ENCODE data around the gene INO80.
A peak's percentile ranks its signal among the peaks of the same experiment; 100 is the strongest.

INO80 gene

DNA sequence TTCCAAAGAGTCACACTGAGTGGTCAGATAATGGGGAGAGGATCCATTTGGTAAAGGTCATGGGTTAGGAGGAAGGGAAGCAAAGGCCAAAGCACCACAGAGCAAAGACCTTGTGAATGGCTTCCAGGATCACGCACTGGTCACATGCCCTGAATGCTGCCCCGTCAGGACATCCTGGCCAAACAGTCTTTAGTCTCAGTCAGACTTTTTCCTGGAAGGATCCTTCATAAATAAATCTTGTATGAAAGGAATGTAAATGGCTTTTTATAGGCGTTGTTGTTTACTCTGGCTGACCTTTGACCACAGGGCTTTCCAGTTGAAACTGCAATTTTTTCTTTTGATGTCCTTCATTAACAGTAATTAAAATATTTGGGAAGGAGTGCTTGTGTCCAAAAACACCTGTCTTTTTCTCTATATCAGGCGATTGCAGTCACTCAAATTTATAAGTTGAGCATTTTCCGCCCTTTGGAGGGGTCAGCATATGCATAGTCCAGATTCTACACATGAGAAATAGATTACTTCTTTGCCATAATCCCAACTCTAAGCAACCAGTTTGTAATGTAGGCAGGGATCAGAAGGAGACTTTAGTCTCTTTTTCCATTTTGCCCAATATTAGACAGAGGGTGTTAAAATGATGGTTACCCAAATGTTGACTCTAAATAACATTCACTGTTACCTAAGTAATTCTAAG is 114.4 kb downstream of the INO80 start:
- no peak for DNase-seq (ENCODE audit: low spot score)

DNA sequence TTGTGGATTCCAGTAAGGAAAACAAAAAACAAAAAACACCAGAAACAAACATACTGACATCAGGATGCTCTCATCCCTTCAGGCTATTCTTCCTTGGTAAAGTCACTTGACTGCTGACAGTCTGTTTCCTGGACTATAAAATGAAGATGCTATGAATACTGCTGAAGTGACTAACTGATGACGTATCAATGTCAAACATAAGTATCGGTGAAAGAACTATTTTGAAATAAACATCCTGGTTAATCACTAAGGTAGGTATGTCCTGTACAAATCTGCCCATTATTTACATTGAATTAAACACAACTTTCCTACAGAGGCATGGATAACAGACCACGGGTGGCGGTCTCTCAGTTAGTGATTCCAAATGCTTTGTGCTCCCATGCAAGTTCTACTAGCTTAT is 116.9 kb downstream of the INO80 start:
- DNase-seq (ENCODE audit: low spot score): peak; percentile 63

DNA sequence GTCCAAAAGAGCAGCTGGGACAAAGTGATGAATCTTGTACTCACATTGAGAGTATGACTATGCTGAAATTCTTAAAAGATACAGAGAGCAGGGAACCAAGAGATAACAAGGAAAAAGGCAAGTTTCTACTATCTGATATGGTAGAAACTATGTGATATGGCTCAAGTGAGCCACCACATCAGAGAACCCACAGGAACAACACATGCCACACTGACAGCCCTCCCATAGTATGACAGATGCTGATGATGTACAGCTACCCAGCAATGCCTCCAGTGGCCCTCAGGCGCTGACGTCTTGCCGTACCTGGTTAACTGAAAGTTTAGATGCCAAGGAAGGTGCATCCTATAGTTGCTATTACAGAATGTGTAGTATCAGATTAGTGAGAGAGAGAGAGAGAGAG is 120.4 kb downstream of the INO80 start:
- no peak for DNase-seq (ENCODE audit: low spot score)

DNA sequence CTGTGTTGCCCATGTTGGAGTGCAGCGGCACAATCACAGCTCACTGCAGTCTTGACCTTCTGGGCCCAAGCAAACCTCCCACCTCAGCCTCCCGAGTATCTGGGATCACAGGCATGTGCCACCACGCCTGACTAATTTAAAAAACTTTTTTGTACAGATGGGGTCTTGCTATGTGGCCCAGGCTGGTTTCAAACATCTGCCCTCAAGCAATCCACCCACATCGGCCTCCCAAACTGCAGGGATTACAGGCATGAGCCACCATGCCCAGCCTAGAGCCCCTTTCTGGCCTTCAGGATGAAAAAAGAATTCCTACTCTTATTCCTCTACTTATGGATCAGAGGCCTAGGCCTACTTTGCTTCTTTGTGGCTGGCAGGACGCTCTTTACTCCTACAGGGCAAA is 123.3 kb downstream of the INO80 start:
- no peak for DNase-seq (ENCODE audit: low spot score)

DNA sequence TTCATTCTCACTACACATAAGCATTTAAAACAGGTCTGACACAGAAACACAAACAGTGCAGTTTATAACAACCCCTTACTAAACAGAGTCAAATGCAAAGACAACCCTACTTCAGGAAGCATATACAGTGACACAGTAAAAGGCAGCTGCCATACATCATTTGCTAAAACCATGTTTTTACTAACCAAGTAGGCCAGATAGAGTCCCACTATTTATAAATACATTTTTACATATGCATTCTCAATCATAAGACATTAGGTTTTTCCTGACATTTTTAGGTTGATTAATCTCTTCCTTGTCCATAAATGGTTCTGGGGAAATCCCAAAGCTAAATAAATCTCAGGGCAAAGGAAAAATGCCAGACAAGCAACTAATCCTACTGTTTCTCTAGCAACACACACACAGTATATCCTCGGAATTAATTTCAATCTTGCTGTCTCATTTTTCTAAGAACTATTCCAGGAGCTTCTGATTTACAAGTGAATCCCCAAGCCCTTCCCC is 123.8 kb downstream of the INO80 start:
- no peak for DNase-seq (ENCODE audit: low spot score)

DNA sequence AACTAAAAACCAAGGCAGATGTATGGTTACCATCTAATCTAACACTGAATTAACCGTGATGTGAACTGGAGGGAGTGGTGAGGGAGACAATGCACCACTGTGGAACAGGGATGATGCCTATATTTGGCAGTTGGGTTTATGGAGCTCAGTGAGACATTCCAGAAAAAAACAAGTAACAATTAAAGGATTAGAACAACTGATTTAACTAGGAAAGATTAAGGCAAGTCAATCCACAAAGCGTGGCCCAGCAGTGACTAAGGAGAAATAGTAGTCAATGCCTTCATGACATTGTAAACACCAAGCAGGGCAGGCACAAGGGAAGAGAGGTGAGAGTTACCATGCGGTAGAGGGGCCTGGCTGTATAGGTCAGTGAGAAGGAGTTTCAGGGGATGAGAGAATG is 124.7 kb downstream of the INO80 start:
- DNase-seq (ENCODE audit: low spot score): no peak

DNA sequence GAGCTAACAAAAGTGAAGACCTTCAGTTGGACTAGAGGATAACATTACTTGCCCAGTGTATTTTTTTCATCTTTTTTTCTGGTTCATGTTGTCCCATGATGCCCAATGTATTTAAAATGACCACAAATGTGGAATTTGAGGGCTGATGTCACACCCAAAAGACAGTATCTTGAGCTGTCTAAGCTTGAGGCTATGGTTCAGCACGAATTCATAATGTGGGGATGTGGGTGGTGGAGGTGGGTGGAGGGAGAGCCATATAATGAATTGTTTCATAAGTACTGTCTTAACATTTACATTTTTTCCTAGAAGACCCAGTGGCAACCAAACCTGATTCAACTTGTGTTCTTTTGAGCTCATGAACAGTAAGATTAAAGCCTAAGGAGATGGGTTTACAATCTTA is 125.3 kb downstream of the INO80 start:
- DNase-seq (ENCODE audit: low spot score): no peak

DNA sequence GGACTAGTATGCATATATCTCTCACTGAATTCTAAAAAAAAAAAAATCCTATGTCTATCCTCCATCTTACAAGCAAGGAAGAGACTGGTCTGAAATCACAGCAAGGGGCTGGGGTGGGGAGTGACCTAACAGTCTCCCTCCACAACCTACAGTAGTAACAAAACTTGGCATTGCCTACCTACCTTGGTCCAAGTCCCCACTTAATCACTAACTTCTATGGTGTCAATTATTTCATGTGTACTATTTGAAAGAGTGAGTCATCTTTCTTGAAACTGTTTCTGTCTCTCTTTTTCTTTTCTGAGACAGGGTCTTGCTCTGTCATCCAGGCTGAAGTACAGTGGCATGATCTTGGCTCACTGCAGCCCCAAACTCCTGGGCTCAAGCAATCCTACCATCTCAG is 126.0 kb downstream of the INO80 start:
- peak; percentile 29 for DNase-seq (ENCODE audit: low spot score)

DNA sequence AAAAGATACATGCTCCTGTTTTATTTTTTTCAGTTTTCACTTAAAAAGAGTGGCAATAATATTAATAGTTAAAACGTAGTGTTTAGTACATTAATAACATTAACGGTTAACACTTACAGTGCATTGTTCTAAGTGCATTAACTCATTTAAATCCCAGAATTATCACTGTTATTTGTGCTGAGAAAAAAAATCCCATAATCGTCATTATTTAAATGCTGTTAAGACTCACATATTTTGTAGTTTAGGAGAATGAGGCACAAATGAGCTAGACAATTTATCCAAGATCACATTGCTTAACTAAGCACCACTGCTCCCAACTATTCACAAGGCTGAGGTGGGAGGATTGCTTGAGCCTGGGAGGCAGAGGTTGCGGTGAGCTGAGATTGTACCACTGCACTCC is 127.9 kb downstream of the INO80 start:
- no peak for DNase-seq (ENCODE audit: low spot score)

DNA sequence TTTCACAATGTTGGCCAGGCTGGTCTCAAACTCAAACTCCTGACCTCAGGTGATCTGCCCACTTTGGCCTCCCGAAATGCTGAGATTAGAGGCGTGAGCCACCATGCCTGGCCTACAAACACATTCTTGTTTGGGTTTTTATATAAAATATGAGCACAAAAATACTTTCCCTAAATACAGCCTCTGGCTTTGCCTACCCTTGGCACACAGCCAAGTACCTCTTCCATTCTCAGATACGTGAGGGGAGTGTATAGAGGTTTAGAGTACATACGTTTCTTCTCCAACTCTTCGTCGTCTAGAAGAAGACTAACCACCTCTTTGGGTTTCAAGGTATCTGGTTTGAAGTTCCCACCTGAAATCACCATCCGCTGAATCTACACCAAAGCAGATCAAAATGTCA is 129.3 kb downstream of the INO80 start:
- no peak for DNase-seq (ENCODE audit: low spot score)

DNA sequence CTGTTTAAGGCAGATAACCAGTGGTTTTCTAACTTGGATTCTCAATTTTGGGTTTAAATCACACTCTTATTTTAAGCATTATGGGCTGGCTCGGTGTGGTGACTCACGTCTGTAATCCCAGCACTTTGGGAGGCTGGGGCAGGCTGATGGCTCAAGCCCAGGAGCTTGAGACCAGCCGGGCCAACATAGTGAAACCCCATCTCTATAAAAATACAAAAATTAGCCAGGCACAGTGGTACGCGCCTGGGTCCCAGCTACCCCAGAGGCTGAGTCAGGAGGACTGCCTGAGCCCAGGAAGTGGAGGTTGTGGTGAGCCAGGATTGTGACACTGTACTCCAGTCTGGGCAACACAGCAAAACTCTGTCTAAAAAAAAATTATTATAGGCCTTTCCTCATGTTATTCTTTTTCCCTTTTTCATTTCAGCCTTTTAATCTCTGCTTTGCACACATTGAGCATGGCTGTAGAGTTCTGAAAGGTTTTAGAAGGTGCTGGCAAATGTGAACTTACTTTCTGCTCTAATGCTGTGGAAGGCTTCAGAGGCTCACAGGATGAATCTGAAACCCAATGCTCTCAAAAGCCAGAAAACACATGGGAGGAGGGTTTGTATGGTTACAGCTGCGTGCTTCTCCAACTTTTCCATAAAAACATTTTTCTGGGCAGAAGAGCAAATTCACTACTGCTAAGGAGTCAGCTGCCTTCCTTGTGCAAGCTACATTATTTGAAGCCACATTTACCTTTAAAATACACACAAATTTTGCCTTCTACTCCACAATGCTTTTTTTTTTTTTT is 130.3 kb downstream of the INO80 start:
- DNase-seq (ENCODE audit: low spot score): no peak

DNA sequence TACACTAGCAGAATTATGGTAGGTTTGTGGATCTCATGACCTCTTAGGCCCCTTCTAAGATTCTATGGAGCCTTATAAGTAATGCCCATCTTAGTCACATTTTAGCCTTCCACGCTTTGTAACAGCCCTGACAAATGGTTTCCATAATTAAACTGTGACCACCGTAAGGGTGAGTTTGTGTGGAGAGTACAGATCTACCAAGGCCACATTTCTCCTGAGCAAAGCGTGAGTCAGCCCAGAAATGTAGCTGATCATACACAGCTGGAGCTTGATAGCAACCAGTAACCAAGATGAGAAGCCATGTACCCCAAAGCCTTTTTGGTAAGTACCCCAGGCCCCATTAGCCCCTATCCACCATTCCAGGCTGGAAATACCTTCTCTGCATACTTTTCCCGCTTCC is 131.1 kb downstream of the INO80 start:
- DNase-seq (ENCODE audit: low spot score): no peak

DNA sequence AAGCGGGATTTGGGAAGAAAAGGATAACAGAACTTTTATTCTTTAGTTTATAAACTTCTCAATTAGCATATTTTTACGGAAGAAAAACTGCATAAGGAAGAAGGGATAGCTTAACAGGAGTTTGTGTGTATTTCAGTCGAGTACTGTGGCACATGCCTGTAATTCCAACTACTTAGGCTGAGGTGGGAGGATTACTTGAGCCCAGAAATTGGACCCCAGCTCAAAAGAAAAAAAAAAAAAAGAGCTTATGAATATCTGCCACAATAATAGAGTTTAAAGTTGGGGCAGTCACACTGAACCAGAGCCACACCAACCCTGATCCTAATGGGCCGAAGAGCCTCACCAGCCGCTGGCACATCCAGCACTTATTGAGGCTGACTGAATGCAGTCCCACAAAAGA is 131.7 kb downstream of the INO80 start:
- no peak for DNase-seq (ENCODE audit: low spot score)

DNA sequence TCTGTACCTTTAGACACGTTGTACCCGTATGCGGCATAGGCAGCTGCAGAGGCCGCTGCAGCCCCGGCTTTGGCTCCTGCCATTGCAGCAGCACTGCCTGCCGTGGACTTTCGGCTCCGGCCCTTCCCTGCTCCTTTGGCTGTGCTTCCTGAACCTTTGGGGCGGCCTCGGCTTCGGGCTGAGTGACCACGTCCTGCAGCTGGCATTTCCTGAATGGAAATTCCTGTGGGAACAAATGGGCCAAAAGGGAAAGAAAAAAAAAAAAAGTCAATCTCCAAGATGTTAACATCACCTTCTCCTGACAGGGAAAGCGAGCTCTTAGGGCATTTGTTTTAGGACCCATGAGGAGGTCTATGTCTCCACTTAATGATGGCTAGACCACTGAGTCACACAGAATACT is 133.2 kb downstream of the INO80 start:
- no peak for DNase-seq (ENCODE audit: low spot score)

DNA sequence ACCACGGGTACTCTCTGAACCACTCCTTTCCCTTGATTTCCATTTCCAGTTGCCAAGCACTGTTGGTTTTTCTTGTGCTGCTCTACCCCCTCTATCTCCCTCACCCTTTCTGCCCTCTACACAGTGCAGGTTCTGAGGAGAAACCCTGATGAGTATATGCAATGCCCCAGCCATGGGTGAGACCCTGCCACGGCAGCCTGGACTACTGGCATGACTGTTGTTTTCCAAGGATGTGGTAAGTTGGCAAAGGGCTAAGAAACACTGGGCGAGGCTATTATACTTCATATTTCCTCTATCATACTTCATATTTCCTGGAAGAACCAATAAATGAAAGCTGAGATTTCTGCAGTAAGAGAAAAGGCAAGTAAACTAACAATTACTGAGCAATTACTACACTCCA is 134.9 kb downstream of the INO80 start:
- DNase-seq (ENCODE audit: low spot score): no peak

DNA sequence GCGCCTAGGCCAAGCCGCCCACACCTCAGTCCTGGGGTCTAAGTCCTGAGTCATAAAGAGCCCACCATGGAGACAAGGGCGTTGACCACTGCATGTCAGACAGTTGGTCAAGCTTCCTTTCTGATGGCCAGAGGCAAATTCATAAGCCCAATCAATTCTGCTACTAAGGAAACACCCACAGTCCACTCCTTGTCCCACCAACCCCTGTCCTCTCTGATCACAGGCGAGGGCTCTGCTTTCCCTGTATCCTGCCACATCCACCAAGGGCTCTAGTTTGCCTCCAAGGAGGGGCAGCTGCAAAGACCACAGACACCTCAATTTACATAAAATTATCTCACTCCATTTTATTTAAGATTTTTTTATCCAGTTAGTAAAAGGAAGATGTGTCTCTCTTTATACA is 137.5 kb downstream of the INO80 start:
- no peak for DNase-seq (ENCODE audit: low spot score)

DNA sequence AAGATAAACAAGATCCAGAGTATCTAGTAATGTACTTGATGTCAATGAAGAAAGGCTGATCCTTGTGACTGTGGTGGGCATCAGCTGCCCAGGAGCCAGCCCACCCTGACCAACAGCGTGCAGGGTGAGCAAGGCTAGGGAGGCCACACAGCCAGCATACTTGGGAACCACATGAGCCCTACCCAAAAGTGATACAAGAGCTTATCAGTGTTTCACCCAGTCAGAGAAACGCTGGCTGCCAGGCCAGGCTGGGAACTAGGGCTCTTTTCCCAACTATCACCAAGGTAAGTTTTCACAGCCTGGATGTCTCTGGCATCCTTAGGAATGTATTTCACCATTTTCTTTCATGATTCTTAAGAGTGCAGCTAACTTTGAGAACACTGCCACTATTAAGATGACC is 137.9 kb downstream of the INO80 start:
- no peak for DNase-seq (ENCODE audit: low spot score)

DNA sequence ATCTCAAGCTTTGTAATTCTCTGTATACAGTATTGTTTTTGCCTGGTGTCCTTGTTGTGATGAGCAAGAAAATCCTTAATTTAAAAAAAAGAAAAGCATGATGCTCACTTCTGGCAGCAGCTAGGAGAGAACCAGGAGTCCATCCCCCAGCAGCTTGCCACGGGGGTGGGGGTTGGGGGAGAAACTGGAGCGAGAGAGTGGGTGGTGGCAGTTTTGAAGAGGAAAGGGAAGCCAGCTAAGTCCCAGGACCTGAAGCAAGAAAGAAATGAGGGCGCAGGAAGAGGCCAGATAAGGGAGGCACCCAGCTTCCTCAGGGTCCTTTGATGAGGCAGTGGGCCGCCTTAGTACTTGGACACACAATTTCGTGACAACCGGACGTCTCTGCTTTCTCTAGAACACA is 139.3 kb downstream of the INO80 start:
- DNase-seq (ENCODE audit: low spot score): no peak

DNA sequence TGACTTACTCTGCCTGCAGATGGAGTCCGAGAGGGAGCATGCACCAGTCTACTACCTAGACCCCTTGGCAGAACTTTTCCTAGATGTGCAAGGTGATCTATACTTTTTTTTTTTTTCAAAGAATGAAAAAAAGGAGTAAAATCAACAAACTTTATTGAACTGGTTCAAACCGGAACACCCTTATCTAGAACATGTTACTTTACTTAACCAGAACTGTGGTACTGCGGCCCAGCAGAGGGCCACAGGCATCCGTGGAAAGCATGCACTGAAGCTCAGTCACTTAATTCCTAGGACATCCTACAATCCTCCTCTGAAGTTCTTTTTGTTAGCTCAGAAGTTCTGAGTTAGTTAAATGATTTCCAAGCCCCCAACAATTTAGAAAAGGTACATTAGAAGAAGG is 141.2 kb downstream of the INO80 start:
- DNase-seq (ENCODE audit: low spot score): no peak

DNA sequence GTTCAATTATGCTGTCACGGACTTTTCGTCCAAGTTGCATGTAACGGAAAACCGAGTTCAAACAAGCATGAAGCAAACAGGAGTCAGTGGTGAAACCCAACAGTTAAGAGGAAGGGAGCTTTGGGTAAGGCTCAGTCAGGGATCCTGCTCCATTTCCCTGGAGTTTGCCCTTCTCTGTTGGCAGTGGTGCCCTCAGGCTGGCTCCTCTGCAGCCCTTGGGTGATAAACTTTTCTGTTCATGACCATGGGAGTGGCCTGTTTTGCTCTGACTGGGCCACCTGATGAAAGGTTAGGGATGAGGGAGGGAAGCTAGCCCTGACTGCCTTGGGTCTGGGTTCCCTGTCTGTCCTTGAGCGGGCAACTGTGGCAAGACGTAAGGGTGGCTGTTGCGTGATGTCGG is 146.7 kb downstream of the INO80 start:
- no peak for DNase-seq (ENCODE audit: low spot score)

DNA sequence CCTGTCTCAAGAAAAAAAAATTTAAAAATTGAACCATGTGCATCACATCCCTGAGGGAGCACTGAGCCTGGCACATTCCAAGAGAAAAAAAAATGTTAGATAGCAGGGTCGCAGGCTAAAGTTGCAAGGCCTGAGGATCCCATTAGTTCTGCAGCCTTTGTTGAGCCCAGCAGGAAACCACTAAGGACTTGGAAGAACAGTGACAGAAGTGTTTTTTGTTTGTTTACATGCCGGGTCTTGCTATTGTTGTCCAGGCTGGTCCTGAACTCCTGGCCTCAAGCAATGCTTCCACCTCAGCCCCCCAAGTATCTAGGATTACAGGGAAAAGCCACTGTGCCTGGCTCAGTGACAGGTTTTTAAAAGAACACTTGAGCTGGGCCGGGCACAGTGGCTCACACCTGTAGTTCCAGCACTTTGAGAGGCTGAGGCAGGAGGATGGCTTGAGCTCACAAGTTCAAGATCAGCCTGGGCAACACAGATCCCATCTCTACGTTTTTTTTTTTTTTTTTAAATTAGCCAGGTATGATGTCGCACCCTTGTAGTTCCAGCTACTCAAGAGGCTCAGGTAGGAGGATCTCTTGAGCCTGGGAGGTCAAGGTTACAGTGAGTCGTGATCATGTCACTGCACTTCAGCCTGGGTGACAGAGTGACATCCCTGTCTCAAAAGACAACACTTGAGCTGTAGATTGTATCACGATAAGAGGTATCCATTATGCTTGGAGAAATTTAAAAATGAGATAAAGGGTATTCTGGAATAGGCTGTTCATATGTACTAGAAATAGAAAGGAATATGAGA is 147.6 kb downstream of the INO80 start:
- DNase-seq (ENCODE audit: low spot score): peak; percentile 55

DNA sequence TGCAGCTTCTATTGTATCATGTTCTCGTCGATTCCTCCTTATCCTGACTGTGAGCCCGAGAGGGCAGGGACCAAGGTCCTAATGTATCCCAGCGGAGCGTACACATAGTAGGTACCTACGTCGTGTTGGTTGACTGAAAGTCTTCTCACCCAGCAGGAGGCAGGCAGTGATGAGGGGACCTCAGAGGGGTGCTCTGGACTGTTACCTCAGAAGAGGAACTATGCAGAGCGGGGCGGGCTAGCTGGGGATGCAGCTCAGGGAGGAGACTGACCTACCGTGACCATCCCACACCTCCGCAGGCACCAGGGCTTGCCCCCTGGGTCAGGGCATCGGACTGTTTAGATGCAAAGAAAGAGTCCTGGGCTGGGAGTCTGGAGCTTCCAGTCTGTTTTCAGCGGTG is 151.4 kb downstream of the INO80 start:
- DNase-seq (ENCODE audit: low spot score): no peak

DNA sequence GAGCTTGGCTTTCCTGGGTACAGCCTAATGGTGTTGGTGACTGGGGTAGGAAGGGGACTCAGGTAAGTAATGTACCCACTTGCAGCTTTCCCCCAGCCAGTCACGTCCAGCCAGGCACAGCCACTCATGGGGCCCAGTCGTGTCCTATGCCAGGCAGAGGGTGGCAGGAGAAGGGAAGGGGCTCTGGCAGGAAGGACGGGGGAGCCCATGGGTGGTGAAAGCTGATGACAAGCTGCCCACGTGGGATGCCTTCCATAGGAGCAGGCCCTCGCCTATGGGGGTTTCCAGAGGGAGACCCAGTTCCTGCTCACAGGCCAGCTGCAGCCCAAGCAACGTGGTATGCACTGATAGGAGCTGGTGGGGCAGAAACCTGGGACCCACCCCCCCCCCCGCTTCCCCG is 152.1 kb downstream of the INO80 start:
- DNase-seq (ENCODE audit: low spot score): no peak

Data from kidney tubule cell (primary cell).